ENCODE measurements around the gene PLXNB3.
A peak's percentile ranks its signal among the peaks of the same experiment; 100 is the strongest.
"Not testable (repeated sequence)": the region's sequence is repeated elsewhere in the genome, so short reads cannot be mapped to it uniquely, and the experiment has no call there.

The PLXNB3 gene

DNA sequence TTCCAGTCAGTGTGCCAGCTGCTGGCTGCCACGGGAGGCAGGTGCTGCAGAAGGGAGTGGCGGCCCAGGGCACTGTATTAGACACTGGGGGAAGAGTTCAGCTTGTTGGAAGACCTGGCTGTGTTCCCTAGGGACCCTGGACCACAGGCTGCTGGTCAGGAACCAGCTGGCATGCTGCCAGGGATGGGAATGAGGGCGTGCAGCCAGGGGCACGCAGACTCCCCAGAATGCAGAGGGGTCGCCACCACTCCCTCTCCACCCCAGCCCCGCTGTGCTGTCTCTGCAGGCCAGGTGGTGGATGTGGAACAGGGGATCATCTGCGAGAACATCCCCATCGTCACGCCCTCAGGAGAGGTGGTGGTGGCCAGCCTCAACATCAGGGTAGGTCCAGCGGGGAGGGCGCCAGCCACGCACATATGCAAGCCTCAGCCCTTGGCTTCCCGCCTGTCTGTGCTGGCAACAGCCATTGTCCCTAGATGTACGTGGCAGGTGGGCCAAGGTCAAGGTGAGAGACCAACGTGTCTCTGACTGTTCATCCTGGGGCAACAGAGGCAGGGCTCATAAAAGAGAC lies 27.1 kb upstream of the PLXNB3 start:
- Histone ChIP-seq H3K36me3 (no peaks in the 10 kb centered on the region), H3K9me3 (no peaks in the 10 kb centered on the region), H3K4me1 (peaks cover 8% of the 10 kb centered on the region; the same call in 1 of the 2 replicates)

GRCh38 chrX:153738056-153738605 lies 25.9 kb upstream of the PLXNB3 start:
- no peaks in the 10 kb centered on the region for H3K36me3 ChIP-seq
- peaks cover 14% of the 10 kb centered on the region for H3K4me1 ChIP-seq
- DNase-seq, result no peak
- H3K4me3 ChIP-seq (ENCODE audit: low read depth, low read length), result no peak overlapping the region
- H3K9me3 ChIP-seq, result no peaks in the 10 kb centered on the region
- TF ChIP-seq, protein P1, sequence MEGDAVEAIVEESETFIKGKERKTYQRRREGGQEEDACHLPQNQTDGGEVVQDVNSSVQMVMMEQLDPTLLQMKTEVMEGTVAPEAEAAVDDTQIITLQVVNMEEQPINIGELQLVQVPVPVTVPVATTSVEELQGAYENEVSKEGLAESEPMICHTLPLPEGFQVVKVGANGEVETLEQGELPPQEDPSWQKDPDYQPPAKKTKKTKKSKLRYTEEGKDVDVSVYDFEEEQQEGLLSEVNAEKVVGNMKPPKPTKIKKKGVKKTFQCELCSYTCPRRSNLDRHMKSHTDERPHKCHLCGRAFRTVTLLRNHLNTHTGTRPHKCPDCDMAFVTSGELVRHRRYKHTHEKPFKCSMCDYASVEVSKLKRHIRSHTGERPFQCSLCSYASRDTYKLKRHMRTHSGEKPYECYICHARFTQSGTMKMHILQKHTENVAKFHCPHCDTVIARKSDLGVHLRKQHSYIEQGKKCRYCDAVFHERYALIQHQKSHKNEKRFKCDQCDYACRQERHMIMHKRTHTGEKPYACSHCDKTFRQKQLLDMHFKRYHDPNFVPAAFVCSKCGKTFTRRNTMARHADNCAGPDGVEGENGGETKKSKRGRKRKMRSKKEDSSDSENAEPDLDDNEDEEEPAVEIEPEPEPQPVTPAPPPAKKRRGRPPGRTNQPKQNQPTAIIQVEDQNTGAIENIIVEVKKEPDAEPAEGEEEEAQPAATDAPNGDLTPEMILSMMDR (IDR thresholded peaks at IDR 0.05; ENCODE audit: low read depth, low read length), result no peak
- no peaks in the 10 kb centered on the region for H3K27me3 ChIP-seq

More for the DNA sequence above, 27.1 kb upstream of the PLXNB3 start:
- DNase-seq, result peak; percentile 43
- TF ChIP-seq, protein P1 (IDR thresholded peaks at IDR 0.05; ENCODE audit: low read depth, low read length), result no peak
- no peak overlapping the region for H3K4me3 ChIP-seq (ENCODE audit: low read depth, low read length)
- H3K27me3 ChIP-seq, result no peaks in the 10 kb centered on the region

DNA sequence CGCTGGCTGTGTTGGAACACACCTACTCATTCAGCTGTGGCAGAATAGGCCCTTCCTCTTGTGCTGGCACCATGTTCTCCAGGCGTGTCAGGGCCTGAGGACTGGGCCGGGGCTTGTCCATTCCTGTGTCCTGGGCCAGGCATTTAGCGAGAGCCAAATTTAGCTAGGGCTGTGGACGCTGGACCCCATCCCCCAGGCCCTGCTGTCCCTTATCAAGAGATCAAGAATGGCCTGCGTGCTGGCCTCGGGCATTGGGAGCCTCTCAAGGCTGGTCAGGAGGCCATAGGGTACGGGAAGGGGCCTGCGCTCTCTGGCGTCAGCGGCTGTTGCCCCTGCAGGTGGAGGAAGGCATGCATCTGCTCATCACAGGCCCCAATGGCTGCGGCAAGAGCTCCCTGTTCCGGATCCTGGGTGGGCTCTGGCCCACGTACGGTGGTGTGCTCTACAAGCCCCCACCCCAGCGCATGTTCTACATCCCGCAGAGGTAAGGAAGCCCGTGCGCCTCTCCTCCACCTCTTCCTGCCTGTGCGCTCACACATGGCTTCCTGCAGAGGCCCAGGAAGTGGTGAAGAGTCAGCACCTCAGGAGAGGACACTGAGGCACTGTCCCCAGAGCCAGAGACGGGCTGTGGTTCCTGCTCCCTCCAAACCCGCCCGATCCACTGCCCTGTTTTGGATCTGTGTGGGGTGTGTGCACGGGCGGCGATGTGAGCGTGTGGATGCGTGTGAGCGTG lies 24.1 kb upstream of the PLXNB3 start:
- Histone ChIP-seq H3K9me3 (no peaks in the 10 kb centered on the region), H3K36me3 (no peaks in the 10 kb centered on the region), H3K4me3 (ENCODE audit: low read depth, low read length) (no peak overlapping the region), H3K4me1 (peaks cover 19% of the 10 kb centered on the region), H3K27me3 (no peaks in the 10 kb centered on the region)
- no peak for DNase-seq
- TF ChIP-seq, protein P1 (IDR thresholded peaks at IDR 0.05; ENCODE audit: low read depth, low read length), result no peak

DNA sequence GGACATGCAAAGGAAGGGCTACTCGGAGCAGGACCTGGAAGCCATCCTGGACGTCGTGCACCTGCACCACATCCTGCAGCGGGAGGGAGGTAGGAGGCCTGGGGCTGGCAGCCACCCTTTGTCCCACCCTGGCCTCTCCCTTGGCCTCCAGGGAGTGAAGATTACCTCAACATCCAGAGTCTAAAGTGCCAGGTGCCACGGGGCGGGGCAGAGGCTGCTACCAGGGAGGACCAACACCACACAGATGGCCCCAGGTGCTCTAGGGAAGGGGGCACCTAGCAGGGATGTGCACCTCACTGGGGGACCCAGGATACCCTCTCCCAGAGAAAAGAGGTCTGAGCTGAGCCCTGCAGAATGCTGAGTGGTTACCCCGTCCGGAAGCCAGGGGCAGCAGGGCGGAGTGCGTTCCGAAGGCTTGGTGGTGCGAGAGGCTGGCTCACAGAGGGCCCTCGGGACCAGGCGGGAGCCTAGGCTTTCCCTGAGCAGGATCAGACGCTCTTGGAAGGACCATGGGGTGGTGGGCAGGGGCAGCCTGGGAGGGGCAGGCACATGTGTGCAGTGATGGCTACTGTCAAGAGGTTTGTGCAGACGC lies 23.3 kb upstream of the PLXNB3 start:
- H3K27me3 ChIP-seq, result no peaks in the 10 kb centered on the region
- H3K4me3 ChIP-seq (ENCODE audit: low read depth, low read length), result no peak overlapping the region
- no peaks in the 10 kb centered on the region for H3K9me3 ChIP-seq
- TF ChIP-seq, protein P1 (IDR thresholded peaks at IDR 0.05; ENCODE audit: low read depth, low read length), result no peak
- peaks cover 21% of the 10 kb centered on the region for H3K4me1 ChIP-seq
- no peaks in the 10 kb centered on the region for H3K36me3 ChIP-seq
- no peak for DNase-seq

DNA sequence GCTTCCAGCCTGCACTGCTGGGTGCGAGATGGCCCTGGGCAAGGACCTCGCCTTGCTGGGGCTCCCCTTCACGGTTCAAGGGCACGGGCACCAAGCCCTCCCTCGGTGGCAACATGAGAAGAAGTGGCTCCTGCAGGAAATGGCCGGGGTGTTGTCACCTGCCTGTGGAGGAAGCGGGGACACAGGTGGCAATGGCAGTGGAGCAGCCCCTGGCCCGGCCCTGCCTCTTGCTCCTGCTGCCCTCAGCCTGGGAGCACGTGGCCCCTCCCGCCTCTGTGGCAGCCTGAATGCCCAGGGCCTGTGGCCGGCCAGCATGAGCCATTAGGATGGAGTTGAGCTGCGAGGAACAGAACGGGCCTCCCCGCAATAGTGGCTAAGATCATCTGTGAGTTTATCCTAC lies 22.6 kb upstream of the PLXNB3 start:
- no peak overlapping the region for H3K4me3 ChIP-seq (ENCODE audit: low read depth, low read length)
- no peak for DNase-seq
- peaks cover 19% of the 10 kb centered on the region for H3K4me1 ChIP-seq
- H3K9me3 ChIP-seq, result no peaks in the 10 kb centered on the region
- no peaks in the 10 kb centered on the region for H3K27me3 ChIP-seq
- TF ChIP-seq, protein P1 (IDR thresholded peaks at IDR 0.05; ENCODE audit: low read depth, low read length), result no peak
- no peaks in the 10 kb centered on the region for H3K36me3 ChIP-seq

- DNase-seq; H3K9me3 ChIP-seq; H3K4me3 ChIP-seq (ENCODE audit: low read depth, low read length); H3K27me3 ChIP-seq; H3K36me3 ChIP-seq: not testable (repeated sequence)
- peaks cover 13% of the 10 kb centered on the region for H3K4me1 ChIP-seq
Observed at GRCh38 chrX:153742111-153742510, 21.9 kb upstream of the PLXNB3 start.

GRCh38 chrX:153742796-153743467 lies 21.1 kb upstream of the PLXNB3 start:
- peaks cover 13% of the 10 kb centered on the region for H3K4me1 ChIP-seq
- not testable (repeated sequence) for DNase-seq; H3K36me3 ChIP-seq; H3K9me3 ChIP-seq; H3K27me3 ChIP-seq; H3K4me3 ChIP-seq (ENCODE audit: low read depth, low read length)

Measured in BE2C (cell line).